Astrocyte (in vitro differentiated cells and primary cell): ENCODE measurements around the gene ASMTL. TPM values are rescaled to one million over a fixed set of nuclear protein-coding genes. Genes with fewer than 3 reads are reported as not detected.

Source experiments
- DNase-seq: peaks from one replicate; pipeline ENCODE4 v3.0.0-alpha.2; 2010; ENCODE audit warnings: low read depth
- FAIRE-seq: peaks from 2 replicates; lab custom pipeline; 2011; peaks lifted over from hg19 to GRCh38; lab: Jason Lieb, UNC
- H2AFZ ChIP-seq: 2 replicates; pipeline ENCODE4 v1.6.0; 2012; ENCODE audit warnings: low read depth, low read length, inconsistent platforms
- H3K27ac ChIP-seq: 2 replicates; pipeline ENCODE4 v1.5.1; 2011; ENCODE audit warnings: low read depth, low read length, inconsistent platforms
- H3K27me3 ChIP-seq: 2 replicates; pipeline ENCODE4 v1.6.0; 2011; ENCODE audit warnings: low read length, inconsistent platforms; ENCODE audit not compliant: insufficient read depth
- H3K36me3 ChIP-seq: 2 replicates; pipeline ENCODE4 v1.5.1; 2011; ENCODE audit warnings: low read length, inconsistent platforms; ENCODE audit not compliant: insufficient read depth
- H3K4me1 ChIP-seq: 2 replicates; pipeline ENCODE4 v1.5.1; 2011; ENCODE audit warnings: low read length, inconsistent platforms; ENCODE audit not compliant: insufficient read depth
- H3K4me2 ChIP-seq: 2 replicates; pipeline ENCODE4 v1.6.0; 2012; ENCODE audit warnings: low read length, inconsistent platforms
- H3K4me3 ChIP-seq: 2 replicates; pipeline ENCODE4 v1.5.1; 2011; ENCODE audit warnings: low read depth, mild to moderate bottlenecking, low read length, inconsistent platforms; ENCODE audit not compliant: insufficient read depth
- H3K79me2 ChIP-seq: 2 replicates; pipeline ENCODE4 v1.6.0; 2012; ENCODE audit warnings: mild to moderate bottlenecking, low read length, inconsistent platforms; ENCODE audit not compliant: insufficient read depth
- H3K9ac ChIP-seq: 2 replicates; pipeline ENCODE4 v1.6.0; 2012; ENCODE audit warnings: mild to moderate bottlenecking, low read length, inconsistent platforms
- H3K9me3 ChIP-seq: 2 replicates; pipeline ENCODE4 v1.5.1; 2012; ENCODE audit warnings: low read depth, mild to moderate bottlenecking, low read length, inconsistent platforms; ENCODE audit not compliant: insufficient read depth
- H4K20me1 ChIP-seq: 2 replicates; pipeline ENCODE4 v1.6.0; 2012; ENCODE audit warnings: low read length, inconsistent platforms; ENCODE audit not compliant: insufficient read depth
- H3K27ac Mint-ChIP-seq: one replicate; pipeline ENCODE4 v1.8.0; 2021; ENCODE audit warnings: mild to moderate bottlenecking, mixed read lengths; ENCODE audit not compliant: unreplicated experiment
- H3K27me3 Mint-ChIP-seq: one replicate; pipeline ENCODE4 v1.8.0; 2021; ENCODE audit warnings: low read depth, mixed read lengths; ENCODE audit not compliant: unreplicated experiment
- H3K36me3 Mint-ChIP-seq: one replicate; pipeline ENCODE4 v1.8.0; 2021; ENCODE audit warnings: low read depth, mixed read lengths; ENCODE audit not compliant: unreplicated experiment
- H3K4me1 Mint-ChIP-seq: one replicate; pipeline ENCODE4 v1.8.0; 2021; ENCODE audit warnings: low read depth, mixed read lengths; ENCODE audit not compliant: unreplicated experiment
- H3K4me3 Mint-ChIP-seq: one replicate; pipeline ENCODE4 v1.8.0; 2021; ENCODE audit warnings: mild to moderate bottlenecking, moderate library complexity, mixed read lengths; ENCODE audit not compliant: unreplicated experiment
- H3K9me3 Mint-ChIP-seq: one replicate; pipeline ENCODE4 v1.8.0; 2021; ENCODE audit warnings: mild to moderate bottlenecking, mixed read lengths; ENCODE audit not compliant: unreplicated experiment
- EZH2 ChIP-seq: IDR thresholded peaks from 2 replicates; pipeline ENCODE4 v1.6.1; 2012; ENCODE audit warnings: mild to moderate bottlenecking, low read length, inconsistent platforms; ENCODE audit not compliant: insufficient read depth
- total RNA-seq: library from RNA; stranded (reverse); gene quantifications from 2 replicates; pipeline ENCODE4 v1.2.1, GENCODE V29; 2021
- TF ChIP-seq, protein P1 (sequence below): IDR thresholded peaks from 2 replicates; pipeline ENCODE4 v1.5.1; 2011; ENCODE audit warnings: low read depth, mild to moderate bottlenecking, inconsistent platforms, low read length, moderate library complexity; ENCODE audit not compliant: insufficient read depth

The ASMTL gene
- total RNA-seq, 1 donor from 2014 or later: 22.1 TPM

DNA sequence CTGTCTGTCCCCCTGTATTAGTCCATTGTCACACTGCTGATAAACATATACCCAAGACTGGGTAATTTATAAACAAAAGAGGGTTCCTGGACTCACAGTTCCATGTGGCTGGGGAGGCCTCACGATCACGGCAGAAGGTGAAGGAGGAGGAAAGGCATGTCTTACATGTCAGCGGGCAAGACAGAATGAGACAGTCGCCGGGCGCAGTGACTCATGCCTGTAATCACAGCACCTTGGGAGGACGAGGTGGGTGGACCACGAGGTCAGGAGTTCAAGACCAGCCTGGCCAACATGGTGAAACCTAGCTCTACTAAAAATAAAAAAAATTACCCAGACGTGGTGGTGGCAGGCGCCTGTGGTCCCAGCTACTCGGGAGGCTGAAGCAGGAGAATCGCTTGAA lies 91.4 kb downstream of the ASMTL start:
- Histone ChIP-seq H3K9me3 (peaks cover 3% of the 10 kb centered on the region), H4K20me1 (no peaks in the 10 kb centered on the region), H3K4me2 (no peak overlapping the region), H2AFZ (no peak overlapping the region), H3K27me3 (no peaks in the 10 kb centered on the region), H3K9ac (no peak overlapping the region), H3K4me1 (no peaks in the 10 kb centered on the region), H3K4me3 (no peak overlapping the region), H3K36me3 (no peaks in the 10 kb centered on the region), H3K27ac (no peak overlapping the region), H3K79me2 (no peaks in the 10 kb centered on the region)
- FAIRE-seq (no peak), DNase-seq (peak; percentile 14)
- TF ChIP-seq, protein P1, sequence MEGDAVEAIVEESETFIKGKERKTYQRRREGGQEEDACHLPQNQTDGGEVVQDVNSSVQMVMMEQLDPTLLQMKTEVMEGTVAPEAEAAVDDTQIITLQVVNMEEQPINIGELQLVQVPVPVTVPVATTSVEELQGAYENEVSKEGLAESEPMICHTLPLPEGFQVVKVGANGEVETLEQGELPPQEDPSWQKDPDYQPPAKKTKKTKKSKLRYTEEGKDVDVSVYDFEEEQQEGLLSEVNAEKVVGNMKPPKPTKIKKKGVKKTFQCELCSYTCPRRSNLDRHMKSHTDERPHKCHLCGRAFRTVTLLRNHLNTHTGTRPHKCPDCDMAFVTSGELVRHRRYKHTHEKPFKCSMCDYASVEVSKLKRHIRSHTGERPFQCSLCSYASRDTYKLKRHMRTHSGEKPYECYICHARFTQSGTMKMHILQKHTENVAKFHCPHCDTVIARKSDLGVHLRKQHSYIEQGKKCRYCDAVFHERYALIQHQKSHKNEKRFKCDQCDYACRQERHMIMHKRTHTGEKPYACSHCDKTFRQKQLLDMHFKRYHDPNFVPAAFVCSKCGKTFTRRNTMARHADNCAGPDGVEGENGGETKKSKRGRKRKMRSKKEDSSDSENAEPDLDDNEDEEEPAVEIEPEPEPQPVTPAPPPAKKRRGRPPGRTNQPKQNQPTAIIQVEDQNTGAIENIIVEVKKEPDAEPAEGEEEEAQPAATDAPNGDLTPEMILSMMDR: no peak
- Mint-ChIP-seq H3K9me3 (peaks cover 13% of the 10 kb centered on the region), H3K27ac (no peak overlapping the region), H3K36me3 (peaks cover 27% of the 10 kb centered on the region), H3K4me1 (no peaks in the 10 kb centered on the region), H3K4me3 (no peak overlapping the region), H3K27me3 (no peaks in the 10 kb centered on the region)

DNA sequence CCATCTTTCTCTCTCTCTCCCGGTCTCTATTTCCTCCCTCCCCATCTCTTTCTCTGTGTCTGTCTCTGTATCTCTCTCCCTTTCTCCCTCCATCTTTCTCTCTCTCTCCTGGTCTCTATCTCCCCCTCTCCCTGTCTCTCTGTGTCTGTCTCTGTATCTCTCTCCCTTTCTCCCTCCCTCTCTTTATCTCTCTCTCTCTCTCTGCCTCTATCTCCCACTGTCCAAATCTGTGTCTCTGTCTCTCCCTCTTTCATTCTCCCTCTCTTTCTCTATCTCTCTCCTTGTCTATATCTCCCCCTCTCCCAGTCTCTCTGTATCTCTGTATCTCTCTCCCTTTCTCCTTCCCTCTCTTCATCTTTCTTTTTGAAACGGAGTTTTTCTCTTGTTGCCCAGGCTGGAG lies 92.5 kb downstream of the ASMTL start:
- Histone ChIP-seq H3K4me2 (no peak overlapping the region), H3K4me3 (no peak overlapping the region)
- no peak overlapping the region for H3K27ac Mint-ChIP-seq

DNA sequence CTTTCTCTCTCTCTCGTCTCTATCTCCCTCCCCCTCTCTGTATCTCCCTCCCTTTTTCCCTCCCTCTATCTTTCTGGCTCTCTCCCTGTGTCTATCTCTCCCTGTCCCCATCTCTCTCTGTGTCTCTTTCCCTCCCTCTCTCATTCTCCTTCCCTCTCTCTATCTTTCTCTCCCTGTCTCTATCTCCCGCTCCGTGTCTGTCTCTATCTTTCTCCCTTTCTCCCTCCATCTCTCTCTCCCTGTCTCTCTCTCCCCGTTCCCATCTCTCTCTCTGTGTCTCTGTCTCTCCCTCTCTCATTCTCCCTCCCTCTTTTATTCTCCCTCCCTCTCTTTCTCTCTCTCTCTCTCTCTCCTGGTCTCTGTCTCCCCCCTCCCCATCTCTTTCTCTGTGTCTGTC lies 93.2 kb downstream of the ASMTL start:
- Histone ChIP-seq H3K9ac (no peak overlapping the region), H3K27ac (no peak overlapping the region), H3K4me3 (no peak overlapping the region), H3K36me3 (no peaks in the 10 kb centered on the region), H3K9me3 (peaks cover 3% of the 10 kb centered on the region), H4K20me1 (no peaks in the 10 kb centered on the region), H2AFZ (no peak overlapping the region), H3K4me1 (no peaks in the 10 kb centered on the region), H3K4me2 (no peak overlapping the region), H3K27me3 (no peaks in the 10 kb centered on the region), H3K79me2 (no peaks in the 10 kb centered on the region)
- H3K4me3 Mint-ChIP-seq: no peak overlapping the region
- TF ChIP-seq, protein P1: no peak
- no peak for TF ChIP-seq EZH2
- H3K9me3 Mint-ChIP-seq: peaks cover 13% of the 10 kb centered on the region
- FAIRE-seq (no peak), DNase-seq (no peak)
- no peak overlapping the region for H3K27ac Mint-ChIP-seq
- no peaks in the 10 kb centered on the region for H3K27me3 Mint-ChIP-seq
- no peaks in the 10 kb centered on the region for H3K4me1 Mint-ChIP-seq
- H3K36me3 Mint-ChIP-seq: peaks cover 25% of the 10 kb centered on the region

More for the DNA sequence above, 92.5 kb downstream of the ASMTL start:
- no peak overlapping the region for H3K27ac ChIP-seq
- no peak overlapping the region for H3K4me3 Mint-ChIP-seq
- TF ChIP-seq EZH2: no peak
- TF ChIP-seq, protein P1: no peak
- H3K4me1 ChIP-seq: no peaks in the 10 kb centered on the region
- no peaks in the 10 kb centered on the region for H4K20me1 ChIP-seq
- H3K36me3 Mint-ChIP-seq: peaks cover 27% of the 10 kb centered on the region
- H3K4me1 Mint-ChIP-seq: no peaks in the 10 kb centered on the region
- no peak overlapping the region for H2AFZ ChIP-seq
- DNase-seq (no peak), FAIRE-seq (no peak)
- no peaks in the 10 kb centered on the region for H3K36me3 ChIP-seq
- H3K27me3 ChIP-seq: no peaks in the 10 kb centered on the region
- H3K79me2 ChIP-seq: no peaks in the 10 kb centered on the region
- peaks cover 3% of the 10 kb centered on the region for H3K9me3 ChIP-seq
- H3K27me3 Mint-ChIP-seq: no peaks in the 10 kb centered on the region
- no peak overlapping the region for H3K9ac ChIP-seq
- peaks cover 13% of the 10 kb centered on the region for H3K9me3 Mint-ChIP-seq
